Effector memory CD8-positive, alpha-beta T cell (primary cell): Measurements from ENCODE around the gene MRPL53.
"Not testable (repeated sequence)": the region's sequence is repeated elsewhere in the genome, so short reads cannot be mapped to it uniquely, and the experiment has no call there.

Experiments
- ATAC-seq: fragments of 150-1000 bp; cut with Tn5 transposase; replicated peaks from 2 replicates; pipeline ENCODE4 v1.10.0; 2021; ENCODE audit warnings: mild to moderate bottlenecking, moderate library complexity
- DNase-seq, 3 experiments: peaks; one replicate each; pipeline ENCODE4 v3.0.0; 2021
- H3K27ac Mint-ChIP-seq, 2 donors: one replicate each; pipeline ENCODE4 v1.8.0; 2022; ENCODE audit warnings: mild to moderate bottlenecking in 2 of 2, mixed read lengths in 2 of 2, moderate library complexity in 2 of 2
- H3K27me3 Mint-ChIP-seq, 2 donors: one replicate each; pipeline ENCODE4 v1.8.0; 2022; ENCODE audit warnings: mixed read lengths in 2 of 2
- H3K36me3 Mint-ChIP-seq: one replicate; pipeline ENCODE4 v1.8.0; 2022; ENCODE audit warnings: mild to moderate bottlenecking, moderate library complexity, mixed read lengths; ENCODE audit not compliant: insufficient read depth
- H3K4me1 Mint-ChIP-seq, 2 donors: one replicate each; pipeline ENCODE4 v1.8.0; 2022; ENCODE audit warnings: low read depth in 2 of 2, mixed read lengths in 2 of 2
- H3K4me3 Mint-ChIP-seq, 2 donors: one replicate each; pipeline ENCODE4 v1.8.0; 2022; ENCODE audit warnings: mild to moderate bottlenecking in 2 of 2, mixed read lengths in 2 of 2, moderate library complexity in 2 of 2
- H3K9me3 Mint-ChIP-seq, 2 donors: one replicate each; pipeline ENCODE4 v1.8.0; 2022; ENCODE audit warnings: mixed read lengths in 2 of 2

The MRPL53 gene

DNA sequence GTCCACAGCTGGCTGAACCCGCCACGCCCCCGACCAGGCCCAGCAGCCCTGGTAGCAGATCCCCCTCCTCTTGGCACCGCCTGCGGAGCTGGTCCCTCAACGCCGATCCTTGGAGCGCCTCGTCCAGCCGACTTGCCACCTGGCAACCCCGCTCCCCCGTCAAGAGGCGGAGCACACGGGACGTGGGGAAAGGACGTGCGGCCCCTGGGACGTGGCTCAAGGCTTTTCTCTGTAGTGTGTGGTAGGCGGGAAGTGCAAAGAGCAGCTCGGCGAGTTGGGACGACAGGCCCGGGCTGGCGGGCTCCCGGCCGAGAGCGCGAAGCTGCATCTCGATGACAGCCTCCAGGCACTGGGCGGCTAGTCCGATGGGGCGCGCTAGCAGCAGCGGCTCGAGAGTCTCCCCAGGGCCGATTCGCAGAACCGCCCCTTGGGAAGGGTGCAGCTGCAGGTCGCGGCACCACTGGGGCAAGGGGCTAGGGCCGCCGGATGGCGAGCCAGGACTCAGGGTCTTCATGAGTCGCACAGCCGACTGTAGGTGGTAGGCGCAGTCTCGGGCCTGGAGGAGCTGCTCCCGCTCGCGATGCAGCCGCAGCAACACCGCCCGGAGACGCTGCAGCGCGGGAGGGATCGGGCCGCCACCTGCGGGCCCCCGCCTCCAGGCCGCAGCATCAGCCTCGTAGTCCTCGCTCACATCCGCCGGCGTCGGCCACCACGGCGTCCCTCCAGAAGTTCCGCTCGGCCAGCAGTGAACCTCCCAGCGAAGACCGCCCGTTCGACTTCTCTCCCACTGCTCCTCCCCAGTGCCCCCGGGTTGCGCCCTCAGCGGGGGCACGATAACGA lies 9.7 kb upstream of the MRPL53 start:
- Mint-ChIP-seq H3K36me3 (peaks cover 38% of the 10 kb centered on the region), H3K4me3 (peak overlapping the region; percentile 91 to 97), H3K27ac (peak overlapping the region; percentile 96 to 97), H3K4me1 (peaks cover 9 to 27% of the 10 kb centered on the region in 2 donors), H3K27me3 (no peaks in the 10 kb centered on the region), H3K9me3 (no peaks in the 10 kb centered on the region)
- ATAC-seq (peak; percentile 45), DNase-seq (peak in 2 of 3 experiments; percentile 41 to 53)

DNA sequence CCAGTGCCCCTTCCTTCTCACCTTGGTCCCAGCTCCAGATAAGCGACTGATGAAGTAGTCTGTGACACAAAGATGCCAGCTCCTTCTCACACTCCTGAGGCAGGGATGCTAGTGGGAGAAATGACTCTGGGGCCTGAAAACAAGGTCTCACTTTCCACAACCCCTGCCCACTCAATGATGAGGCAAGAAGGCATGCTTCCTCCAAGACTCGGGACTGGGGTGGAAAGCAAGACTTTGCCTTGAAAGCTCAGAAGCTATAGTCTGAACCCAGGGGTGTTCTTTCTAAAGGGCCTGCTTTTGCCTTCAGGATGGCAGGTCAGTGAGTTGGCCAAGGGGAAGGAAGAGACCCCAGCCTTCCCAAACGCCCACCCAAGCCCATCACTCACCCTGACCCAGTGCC lies 9.0 kb upstream of the MRPL53 start:
- H3K4me3 Mint-ChIP-seq = peak overlapping the region; percentile 91 to 97
- ATAC-seq = no peak
- H3K9me3 Mint-ChIP-seq = no peaks in the 10 kb centered on the region
- peaks cover 38% of the 10 kb centered on the region for H3K36me3 Mint-ChIP-seq
- H3K27me3 Mint-ChIP-seq = no peaks in the 10 kb centered on the region
- no peak for DNase-seq
- peaks cover 9 to 27% of the 10 kb centered on the region in 2 donors for H3K4me1 Mint-ChIP-seq
- peak overlapping the region in 1 of 2 donors; percentile 97 for H3K27ac Mint-ChIP-seq

GRCh38 chr2:74474899-74475298 lies 2.4 kb upstream of the MRPL53 start:
- DNase-seq = no peak
- peak overlapping the region in 1 of 2 donors; percentile 99 for H3K27ac Mint-ChIP-seq
- H3K4me3 Mint-ChIP-seq = no peak overlapping the region
- peaks cover 20 to 21% of the 10 kb centered on the region in 2 donors for H3K4me1 Mint-ChIP-seq
- H3K27me3 Mint-ChIP-seq = no peaks in the 10 kb centered on the region
- peaks cover 46% of the 10 kb centered on the region for H3K36me3 Mint-ChIP-seq
- no peaks in the 10 kb centered on the region for H3K9me3 Mint-ChIP-seq
- ATAC-seq = no peak

DNA sequence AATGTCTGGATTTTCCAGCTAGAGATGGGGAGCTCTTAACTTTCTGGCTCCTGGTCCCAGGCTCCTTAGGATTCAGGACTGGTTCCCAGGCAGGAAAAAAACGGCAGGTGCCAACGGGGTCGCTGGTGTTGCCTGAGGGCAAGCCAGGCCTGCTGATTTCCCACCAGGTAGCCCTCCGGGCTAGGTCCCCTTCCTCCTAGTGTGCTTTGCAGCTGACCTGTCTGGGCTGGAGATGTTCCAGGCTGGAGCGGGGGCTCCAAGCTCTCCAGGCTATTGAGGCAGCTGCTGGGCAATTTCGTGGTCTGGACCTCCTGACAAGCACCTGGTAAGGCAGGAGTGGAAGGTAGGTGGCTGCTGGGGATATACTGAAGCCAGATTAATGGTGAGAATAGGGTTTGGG lies 2.0 kb upstream of the MRPL53 start:
- Mint-ChIP-seq H3K27ac (peak overlapping the region; percentile 96 to 99), H3K4me3 (no peak overlapping the region), H3K4me1 (peaks cover 21% of the 10 kb centered on the region in 2 donors), H3K27me3 (no peaks in the 10 kb centered on the region), H3K9me3 (no peaks in the 10 kb centered on the region), H3K36me3 (peaks cover 46% of the 10 kb centered on the region)
- ATAC-seq = no peak
- DNase-seq = no peak

DNA sequence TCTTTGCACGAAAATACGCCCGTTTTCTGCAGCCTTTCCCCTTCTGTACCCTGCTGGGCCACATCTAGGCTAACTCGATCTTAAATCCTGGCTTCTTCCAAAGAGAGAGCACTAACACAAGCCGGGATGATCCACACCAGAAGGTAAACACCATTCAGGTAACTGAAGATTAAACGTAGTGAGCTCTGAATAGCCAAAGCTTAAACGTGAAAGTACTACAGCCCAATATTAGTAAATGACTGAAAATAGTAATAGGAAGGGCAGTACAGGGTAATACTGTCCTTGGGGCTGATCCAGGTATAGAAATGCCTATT lies 422 bp upstream of the MRPL53 start:
- H3K9me3 Mint-ChIP-seq = no peaks in the 10 kb centered on the region
- H3K4me1 Mint-ChIP-seq = peaks cover 18% of the 10 kb centered on the region in 2 donors
- no peak for DNase-seq
- peak overlapping the region; percentile 96 to 99 for H3K27ac Mint-ChIP-seq
- no peaks in the 10 kb centered on the region for H3K27me3 Mint-ChIP-seq
- no peak for ATAC-seq
- peak overlapping the region; percentile 88 to 97 for H3K4me3 Mint-ChIP-seq
- H3K36me3 Mint-ChIP-seq = peaks cover 41% of the 10 kb centered on the region

DNA sequence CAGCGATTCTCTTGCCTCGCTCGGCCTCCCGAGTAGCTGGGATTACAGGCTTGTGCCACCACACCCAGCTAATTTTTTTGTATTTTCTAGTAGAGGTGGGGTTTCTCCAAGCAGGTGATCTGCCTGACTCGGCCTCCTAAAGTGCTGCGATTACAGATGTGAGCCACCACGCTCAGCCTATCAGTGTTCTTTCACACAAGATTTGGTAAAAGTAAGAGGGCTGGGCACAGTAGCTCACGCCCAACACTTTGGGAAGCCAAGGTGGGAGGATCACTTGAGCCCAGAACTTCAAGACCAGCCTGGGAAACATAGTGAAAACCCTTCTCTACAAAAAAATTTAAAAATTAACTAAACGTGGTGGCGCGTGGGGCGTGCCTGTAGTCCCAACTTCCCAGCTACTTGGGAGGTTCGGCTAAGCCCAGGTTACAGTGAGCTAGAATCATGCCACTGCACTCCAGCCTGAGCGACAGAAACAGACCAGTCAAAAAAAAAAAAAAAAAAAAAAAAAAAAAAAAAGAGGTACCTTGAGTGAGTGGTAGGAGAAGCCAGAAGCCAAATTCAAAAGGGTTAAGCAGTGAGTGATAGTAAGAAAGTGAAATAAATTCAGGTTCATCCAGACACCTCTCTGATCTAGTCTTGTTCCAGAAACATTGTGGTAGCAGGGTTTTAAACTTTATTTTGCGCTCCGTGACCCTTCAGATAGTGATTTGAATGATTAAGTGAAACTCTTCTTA lies 981 bp downstream of the MRPL53 start:
- peak overlapping the region; percentile 96 to 99 for H3K27ac Mint-ChIP-seq
- peaks cover 41% of the 10 kb centered on the region for H3K36me3 Mint-ChIP-seq
- H3K4me3 Mint-ChIP-seq = peak overlapping the region; percentile 88 to 97
- DNase-seq (no peak), ATAC-seq (no peak)
- no peaks in the 10 kb centered on the region for H3K27me3 Mint-ChIP-seq
- peaks cover 18% of the 10 kb centered on the region in 2 donors for H3K4me1 Mint-ChIP-seq
- H3K9me3 Mint-ChIP-seq = no peaks in the 10 kb centered on the region

- H3K4me3 Mint-ChIP-seq = peak overlapping the region; percentile 36 to 65
- ATAC-seq, H3K9me3 Mint-ChIP-seq, DNase-seq, H3K27me3 Mint-ChIP-seq: not testable (repeated sequence)
- peaks cover 40% of the 10 kb centered on the region for H3K36me3 Mint-ChIP-seq
- peak overlapping the region; percentile 62 to 84 for H3K27ac Mint-ChIP-seq
- peaks cover 18 to 19% of the 10 kb centered on the region in 2 donors for H3K4me1 Mint-ChIP-seq
Measured at GRCh38 chr2:74470742-74471141, 1.7 kb downstream of the MRPL53 start.

GRCh38 chr2:74464406-74464805 lies 8.1 kb downstream of the MRPL53 start:
- H3K36me3 Mint-ChIP-seq = peaks cover 41% of the 10 kb centered on the region
- ATAC-seq (no peak), DNase-seq (no peak)
- H3K27ac Mint-ChIP-seq = peak overlapping the region; percentile 99
- H3K27me3 Mint-ChIP-seq = no peaks in the 10 kb centered on the region
- H3K9me3 Mint-ChIP-seq = no peaks in the 10 kb centered on the region
- H3K4me1 Mint-ChIP-seq = peaks cover 13 to 26% of the 10 kb centered on the region in 2 donors
- peak overlapping the region; percentile 97 to 99 for H3K4me3 Mint-ChIP-seq

DNA sequence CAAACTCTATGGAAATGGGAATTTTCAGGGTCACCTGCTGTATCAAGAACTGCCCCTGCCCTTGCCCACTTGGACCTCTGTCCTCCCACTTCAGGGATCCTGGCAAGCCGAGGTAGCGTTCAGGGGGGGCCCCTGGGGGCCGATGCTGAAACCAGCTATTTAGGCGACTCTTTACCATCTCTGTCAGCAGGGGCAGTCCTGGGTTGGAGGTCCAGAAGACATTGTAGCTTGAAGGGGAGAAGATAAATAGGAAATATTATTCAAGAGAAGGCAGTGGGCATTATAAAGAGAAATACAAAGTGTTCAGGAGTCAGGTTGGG lies 9.7 kb downstream of the MRPL53 start:
- no peaks in the 10 kb centered on the region for H3K27me3 Mint-ChIP-seq
- DNase-seq (no peak), ATAC-seq (no peak)
- peaks cover 18 to 36% of the 10 kb centered on the region in 2 donors for H3K4me1 Mint-ChIP-seq
- H3K4me3 Mint-ChIP-seq = peak overlapping the region in 1 of 2 donors; percentile 97
- no peaks in the 10 kb centered on the region for H3K9me3 Mint-ChIP-seq
- H3K27ac Mint-ChIP-seq = peak overlapping the region; percentile 62 to 73
- peaks cover 54% of the 10 kb centered on the region for H3K36me3 Mint-ChIP-seq

DNA sequence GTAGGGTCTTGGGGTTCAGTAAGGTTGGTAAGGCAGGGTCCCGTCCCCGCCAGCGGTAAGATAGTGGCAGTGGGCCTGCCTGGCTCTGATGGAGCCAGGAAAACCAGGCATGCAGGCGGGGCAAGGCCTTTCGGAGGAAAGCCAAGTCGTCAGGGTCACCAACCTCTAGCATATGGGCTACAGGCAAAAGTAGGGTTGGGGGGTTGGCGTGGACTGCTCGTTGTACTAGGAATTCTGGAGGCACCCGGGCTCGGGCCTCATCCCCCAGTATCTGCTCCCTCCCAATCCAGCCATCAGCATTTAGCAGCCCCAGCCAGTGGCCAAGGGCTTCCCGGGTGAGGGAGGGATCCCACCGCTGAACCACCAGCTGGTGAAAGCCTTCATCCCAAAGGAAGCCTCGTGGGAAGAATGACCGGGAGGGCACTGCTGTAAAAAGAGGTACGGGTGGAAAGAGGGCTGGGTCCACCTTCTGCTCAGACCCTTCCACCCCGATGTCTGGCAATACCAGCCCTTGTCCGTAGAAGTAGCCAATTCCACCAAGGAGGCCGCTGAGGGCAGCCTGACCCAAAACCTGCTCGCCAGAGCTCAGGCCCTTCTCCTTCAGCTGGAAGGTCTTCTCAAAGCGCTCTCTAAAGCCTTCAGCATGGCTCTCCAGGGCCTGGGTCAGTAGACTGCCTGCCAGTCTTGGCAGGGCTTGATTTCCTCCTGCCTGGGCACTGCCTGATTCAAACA lies 10.3 kb downstream of the MRPL53 start:
- Mint-ChIP-seq H3K4me3 (peak overlapping the region in 1 of 2 donors; percentile 97), H3K9me3 (no peaks in the 10 kb centered on the region), H3K4me1 (peaks cover 19 to 40% of the 10 kb centered on the region in 2 donors), H3K27ac (peak overlapping the region; percentile 62 to 73), H3K36me3 (peaks cover 60% of the 10 kb centered on the region), H3K27me3 (no peaks in the 10 kb centered on the region)
- ATAC-seq (no peak), DNase-seq (no peak)

DNA sequence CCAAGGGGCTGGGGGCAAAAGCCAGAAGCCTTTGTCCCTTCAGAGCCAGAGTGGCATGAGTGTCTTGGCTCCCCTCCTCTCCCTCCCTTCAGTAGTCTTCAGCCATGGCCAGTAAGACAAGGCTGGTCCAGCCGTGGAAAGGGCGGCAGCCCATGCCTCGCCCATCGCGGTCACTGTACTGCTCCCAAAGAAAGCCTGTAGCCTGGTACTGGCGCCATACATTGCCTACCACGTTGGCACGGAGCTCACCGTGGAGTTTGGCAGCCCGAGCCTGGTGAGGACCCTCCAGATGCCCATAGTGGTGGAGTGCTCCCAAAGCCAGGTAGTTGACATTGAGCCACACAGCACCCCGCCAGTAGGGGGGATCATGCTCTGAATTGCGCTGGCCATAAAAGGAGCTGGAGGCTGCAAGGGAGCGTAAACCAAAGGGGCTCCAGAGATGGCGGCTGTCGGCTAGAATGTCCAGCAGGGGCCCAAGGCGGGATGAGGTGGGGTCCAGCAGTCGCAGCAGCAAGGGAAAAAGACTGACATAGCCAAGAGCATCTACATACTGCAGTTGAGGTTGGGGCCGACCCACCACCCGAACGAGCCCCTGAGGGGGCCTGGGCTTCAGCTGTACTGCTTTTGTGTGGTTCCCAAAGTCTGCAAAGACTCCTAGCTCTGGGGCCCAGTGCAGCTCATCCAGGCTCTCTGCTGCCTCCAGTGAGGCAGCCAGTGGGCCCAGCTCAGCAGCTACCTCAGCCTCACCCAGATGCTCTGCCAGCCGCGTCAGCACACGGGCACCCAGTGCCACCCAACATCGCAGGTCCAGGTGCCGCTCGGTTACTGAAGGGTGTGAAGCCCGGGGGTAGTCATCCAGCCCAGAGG lies 11.1 kb downstream of the MRPL53 start:
- no peak overlapping the region for H3K4me3 Mint-ChIP-seq
- ATAC-seq (no peak), DNase-seq (no peak)
- H3K27ac Mint-ChIP-seq = peak overlapping the region in 1 of 2 donors; percentile 35
- no peaks in the 10 kb centered on the region for H3K9me3 Mint-ChIP-seq
- peaks cover 27 to 46% of the 10 kb centered on the region in 2 donors for H3K4me1 Mint-ChIP-seq
- H3K36me3 Mint-ChIP-seq = peaks cover 64% of the 10 kb centered on the region
- H3K27me3 Mint-ChIP-seq = no peaks in the 10 kb centered on the region

- ATAC-seq, H3K9me3 Mint-ChIP-seq, H3K27me3 Mint-ChIP-seq, DNase-seq: not testable (repeated sequence)
- peak overlapping the region; percentile 96 to 98 for H3K4me3 Mint-ChIP-seq
- peaks cover 62% of the 10 kb centered on the region for H3K36me3 Mint-ChIP-seq
- H3K4me1 Mint-ChIP-seq = peaks cover 34 to 53% of the 10 kb centered on the region in 2 donors
- H3K27ac Mint-ChIP-seq = peak overlapping the region; percentile 46 to 49
Measured at GRCh38 chr2:74460187-74460586, 12.3 kb downstream of the MRPL53 start.
